ENCODE results near the gene TSACC. TPM values are rescaled to one million over a fixed set of nuclear protein-coding genes. Genes with fewer than 3 reads are reported as not detected.
"Not testable (repeated sequence)": the region's sequence is repeated elsewhere in the genome, so short reads cannot be mapped to it uniquely, and the experiment has no call there.

The TSACC gene
- polyA plus RNA-seq, 3 donors, result 0.67 TPM; not detected in 2

GRCh38 chr1:156368889-156369684 is 30.8 kb downstream of the TSACC start, which contains the start of gene RHBG:
Gene RHBG, plus strand, starts transcription at chr1:156369211. Its CDS starts 39 bp downstream, at chr1:156369250.
- Histone ChIP-seq H3K4me2 (replicated peaks; ENCODE audit: extremely low read depth, low read length, poor library complexity, severe bottlenecking) (peak within 1 kb of the TSS; percentile 81), H3K79me2 (ENCODE audit: insufficient read depth, low read length) (no peaks in the 10 kb centered on the region), H4K20me1 (ENCODE audit: insufficient read depth, low read length) (no peaks in the 10 kb centered on the region), H3K9ac (ENCODE audit: insufficient read depth, low read length, poor library complexity, severe bottlenecking) (peak within 1 kb of the TSS; percentile 39), H3K27ac (ENCODE audit: low read depth in 1 of 2, low read length in 2 of 2) (no peak within 1 kb of the TSS), H2AFZ (ENCODE audit: insufficient read depth, low read depth, low read length, poor library complexity, severe bottlenecking) (peak within 1 kb of the TSS; percentile 80), H3K9me3 (replicated peaks in 1 of 2; ENCODE audit: control insufficient read depth in 1 of 2, insufficient read depth in 1 of 2, low read length in 2 of 2) (no peaks in the 10 kb centered on the region), H3K27me3 (ENCODE audit: control insufficient read depth in 2 of 2, insufficient read depth in 2 of 2, low read length in 2 of 2) (peaks cover 0 to 42% of the 10 kb centered on the region in 2 donors), H3K4me3 (replicated peaks in 1 of 3; ENCODE audit: low read depth in 2 of 3, low read length in 3 of 3) (peak within 1 kb of the TSS; percentile 29 to 74 (median 39)), H3K36me3 (replicated peaks in 1 of 2; ENCODE audit: control insufficient read depth in 1 of 2, insufficient read depth in 2 of 2, low read length in 2 of 2) (no peaks in the 10 kb centered on the region), H3K4me1 (ENCODE audit: control insufficient read depth in 1 of 2, insufficient read depth in 2 of 2, low read length in 2 of 2) (peaks cover 32 to 40% of the 10 kb centered on the region in 2 donors)
- TF ChIP-seq, protein P1, sequence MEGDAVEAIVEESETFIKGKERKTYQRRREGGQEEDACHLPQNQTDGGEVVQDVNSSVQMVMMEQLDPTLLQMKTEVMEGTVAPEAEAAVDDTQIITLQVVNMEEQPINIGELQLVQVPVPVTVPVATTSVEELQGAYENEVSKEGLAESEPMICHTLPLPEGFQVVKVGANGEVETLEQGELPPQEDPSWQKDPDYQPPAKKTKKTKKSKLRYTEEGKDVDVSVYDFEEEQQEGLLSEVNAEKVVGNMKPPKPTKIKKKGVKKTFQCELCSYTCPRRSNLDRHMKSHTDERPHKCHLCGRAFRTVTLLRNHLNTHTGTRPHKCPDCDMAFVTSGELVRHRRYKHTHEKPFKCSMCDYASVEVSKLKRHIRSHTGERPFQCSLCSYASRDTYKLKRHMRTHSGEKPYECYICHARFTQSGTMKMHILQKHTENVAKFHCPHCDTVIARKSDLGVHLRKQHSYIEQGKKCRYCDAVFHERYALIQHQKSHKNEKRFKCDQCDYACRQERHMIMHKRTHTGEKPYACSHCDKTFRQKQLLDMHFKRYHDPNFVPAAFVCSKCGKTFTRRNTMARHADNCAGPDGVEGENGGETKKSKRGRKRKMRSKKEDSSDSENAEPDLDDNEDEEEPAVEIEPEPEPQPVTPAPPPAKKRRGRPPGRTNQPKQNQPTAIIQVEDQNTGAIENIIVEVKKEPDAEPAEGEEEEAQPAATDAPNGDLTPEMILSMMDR (IDR thresholded peaks at IDR 0.05), result no peak
- Mint-ChIP-seq H3K9me3 (peaks cover 0 to 3% (median 0%) of the 10 kb centered on the region in 7 donors), H3K27me3 (ENCODE audit: low read depth in 3 of 3) (peaks cover 26 to 50% (median 35%) of the 10 kb centered on the region in 3 donors), H3K4me1 (peaks cover 31% of the 10 kb centered on the region), H3K27ac (peak within 1 kb of the TSS in 3 of 7 donors; percentile 7 to 62 (median 58)), H3K4me3 (peak within 1 kb of the TSS; percentile 79 to 91), H3K36me3 (peaks cover 0 to 3% of the 10 kb centered on the region in 2 donors)
- intact Hi-C loops (cut with micrococcal nuclease), result no loop called here
- 8% methylated on average over 43 of the region's 48 CpGs for WGBS (ENCODE audit: insufficient coverage)
- peak; percentile 47 to 62 (median 55) for DNase-seq

GRCh38 chr1:156369685-156370286 is 31.5 kb downstream of the TSACC start:
- Histone ChIP-seq H3K4me3 (replicated peaks in 1 of 3; ENCODE audit: low read depth in 2 of 3, low read length in 3 of 3) (peak overlapping the region in 2 of 3 experiments; percentile 39 to 74), H3K4me1 (ENCODE audit: control insufficient read depth in 1 of 2, insufficient read depth in 2 of 2, low read length in 2 of 2) (peaks cover 32 to 40% of the 10 kb centered on the region in 2 donors), H3K9ac (ENCODE audit: insufficient read depth, low read length, poor library complexity, severe bottlenecking) (peak overlapping the region; percentile 39), H3K4me2 (replicated peaks; ENCODE audit: extremely low read depth, low read length, poor library complexity, severe bottlenecking) (peak overlapping the region; percentile 81), H2AFZ (ENCODE audit: insufficient read depth, low read depth, low read length, poor library complexity, severe bottlenecking) (peak overlapping the region; percentile 80), H3K27me3 (ENCODE audit: control insufficient read depth in 2 of 2, insufficient read depth in 2 of 2, low read length in 2 of 2) (peaks cover 0 to 36% of the 10 kb centered on the region in 2 donors)
- H3K36me3 Mint-ChIP-seq; H3K36me3 ChIP-seq (replicated peaks in 1 of 2; ENCODE audit: control insufficient read depth in 1 of 2, insufficient read depth in 2 of 2, low read length in 2 of 2); DNase-seq; H3K79me2 ChIP-seq (ENCODE audit: insufficient read depth, low read length); intact Hi-C loops (cut with micrococcal nuclease); H3K27ac ChIP-seq (ENCODE audit: low read depth in 1 of 2, low read length in 2 of 2); H3K9me3 Mint-ChIP-seq; H4K20me1 ChIP-seq (ENCODE audit: insufficient read depth, low read length); H3K9me3 ChIP-seq (replicated peaks in 1 of 2; ENCODE audit: control insufficient read depth in 1 of 2, insufficient read depth in 1 of 2, low read length in 2 of 2): not testable (repeated sequence)
- 94% methylated on average over 3 of the region's 10 CpGs for WGBS (ENCODE audit: insufficient coverage)
- peak overlapping the region; percentile 79 to 91 for H3K4me3 Mint-ChIP-seq
- H3K27me3 Mint-ChIP-seq (ENCODE audit: low read depth in 3 of 3), result peaks cover 26 to 45% (median 29%) of the 10 kb centered on the region in 3 donors
- H3K4me1 Mint-ChIP-seq, result peaks cover 31% of the 10 kb centered on the region
- H3K27ac Mint-ChIP-seq, result peak overlapping the region in 1 of 7 donors; percentile 62

Measured in CD14-positive monocyte (primary cell).